Measurements from ENCODE around the gene TMEM31.
"Not testable (repeated sequence)": the region's sequence is repeated elsewhere in the genome, so short reads cannot be mapped to it uniquely, and the experiment has no call there.

TMEM31 gene

DNA sequence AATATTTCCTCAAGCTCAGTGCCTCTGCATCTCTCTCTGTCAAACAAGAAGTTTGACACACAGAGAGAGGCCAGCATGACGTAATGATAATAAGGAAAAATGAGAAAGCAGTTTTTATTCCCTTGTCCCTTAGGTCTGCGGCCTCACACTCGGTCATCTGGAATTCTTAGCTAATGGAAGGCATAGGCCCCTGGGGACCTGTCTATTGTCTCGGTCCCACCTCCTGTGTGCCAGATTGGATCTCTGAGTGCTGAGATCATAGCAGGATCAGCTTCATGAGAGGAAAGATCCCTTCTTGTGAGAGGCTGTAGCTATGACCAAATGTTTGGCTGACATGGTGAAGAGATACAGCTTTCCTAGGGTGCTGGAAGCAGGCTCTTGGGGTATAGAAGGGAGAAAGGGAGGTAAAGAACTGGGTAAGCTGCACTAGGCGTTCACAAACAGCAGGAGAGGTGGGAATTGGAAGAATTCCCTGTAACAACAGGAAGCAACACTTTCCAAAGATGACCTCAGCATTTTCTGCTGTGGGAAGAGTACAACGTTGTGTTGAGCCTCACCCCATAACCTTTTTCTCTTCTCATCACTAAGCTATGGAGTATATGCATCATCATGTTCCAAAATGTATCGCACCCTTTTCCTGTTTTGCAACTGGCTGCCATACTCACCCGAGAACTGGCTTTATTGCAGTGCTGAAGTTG lies 20.2 kb downstream of the TMEM31 start:
- H3K9me3 ChIP-seq (ENCODE audit: control insufficient read depth, low read length): no peaks in the 10 kb centered on the region
- no peak overlapping the region for H3K9ac ChIP-seq (ENCODE audit: low read length)
- no peaks in the 10 kb centered on the region for H3K27me3 ChIP-seq (ENCODE audit: control insufficient read depth, insufficient read depth, low read length)
- no peak overlapping the region for H3K4me3 ChIP-seq (ENCODE audit: low read length)
- no peaks in the 10 kb centered on the region for H3K4me1 ChIP-seq (ENCODE audit: control insufficient read depth, insufficient read depth, low read length)
- no peaks in the 10 kb centered on the region for H3K36me3 ChIP-seq (ENCODE audit: control insufficient read depth, insufficient read depth, low read length)

DNA sequence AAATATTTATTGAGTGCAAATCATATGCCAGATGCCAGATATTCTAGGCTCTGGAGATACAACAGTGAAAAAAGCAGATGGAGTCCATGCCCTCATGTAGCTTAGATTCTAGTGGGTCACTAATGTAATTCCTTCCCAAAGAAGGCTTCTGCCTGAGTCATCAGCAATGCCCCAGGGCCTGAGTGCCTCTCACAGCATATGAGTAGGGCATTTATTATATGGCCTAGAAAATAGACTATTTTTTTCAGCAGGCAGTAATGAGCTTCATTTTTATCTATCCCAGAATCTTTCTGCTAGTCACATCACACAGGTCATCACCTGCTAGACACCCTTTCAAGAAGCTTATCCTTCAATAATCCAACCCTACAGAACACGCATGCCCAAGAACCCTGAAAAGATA lies 22.3 kb downstream of the TMEM31 start:
- Histone ChIP-seq H3K9ac (ENCODE audit: low read length) (no peak overlapping the region), H3K27me3 (ENCODE audit: control insufficient read depth, insufficient read depth, low read length) (no peaks in the 10 kb centered on the region), H3K4me3 (ENCODE audit: low read length) (no peak overlapping the region), H3K4me1 (ENCODE audit: control insufficient read depth, insufficient read depth, low read length) (no peaks in the 10 kb centered on the region), H3K36me3 (ENCODE audit: control insufficient read depth, insufficient read depth, low read length) (no peaks in the 10 kb centered on the region), H3K9me3 (ENCODE audit: control insufficient read depth, low read length) (no peaks in the 10 kb centered on the region)

DNA sequence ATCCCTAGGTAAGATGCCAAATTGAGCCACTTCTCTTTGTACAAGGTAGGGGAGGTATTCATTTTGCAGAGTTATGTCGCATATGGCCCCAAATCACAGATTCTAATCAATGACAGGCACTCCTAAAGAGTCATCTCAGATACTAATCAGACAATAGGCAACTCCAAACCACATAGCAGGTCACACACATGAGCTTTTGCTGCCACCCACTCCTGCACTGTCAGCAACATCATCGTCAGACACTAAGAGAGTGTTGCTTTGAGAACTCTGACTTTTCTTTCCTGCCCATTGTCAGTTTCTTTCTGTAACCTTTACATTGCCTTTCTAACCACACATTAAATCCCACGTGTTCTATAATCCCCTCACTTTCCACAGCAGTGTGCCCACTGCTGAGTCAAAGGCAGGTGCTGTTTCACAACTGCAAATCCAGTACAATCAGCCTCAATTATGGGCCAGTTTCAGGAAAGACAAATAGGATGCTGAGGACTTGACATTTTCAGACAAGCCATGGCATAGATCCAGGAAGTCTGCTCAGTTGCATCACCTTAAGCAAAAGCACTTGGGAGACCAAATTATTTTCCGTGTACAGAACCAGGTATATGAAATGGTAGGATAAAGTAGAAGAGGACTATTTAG lies 23.5 kb downstream of the TMEM31 start:
- no peak overlapping the region for H3K4me3 ChIP-seq (ENCODE audit: low read length)
- no peaks in the 10 kb centered on the region for H3K4me1 ChIP-seq (ENCODE audit: control insufficient read depth, insufficient read depth, low read length)
- no peaks in the 10 kb centered on the region for H3K9me3 ChIP-seq (ENCODE audit: control insufficient read depth, low read length)
- H3K27me3 ChIP-seq (ENCODE audit: control insufficient read depth, insufficient read depth, low read length): no peaks in the 10 kb centered on the region
- H3K9ac ChIP-seq (ENCODE audit: low read length): no peak overlapping the region
- no peaks in the 10 kb centered on the region for H3K36me3 ChIP-seq (ENCODE audit: control insufficient read depth, insufficient read depth, low read length)

DNA sequence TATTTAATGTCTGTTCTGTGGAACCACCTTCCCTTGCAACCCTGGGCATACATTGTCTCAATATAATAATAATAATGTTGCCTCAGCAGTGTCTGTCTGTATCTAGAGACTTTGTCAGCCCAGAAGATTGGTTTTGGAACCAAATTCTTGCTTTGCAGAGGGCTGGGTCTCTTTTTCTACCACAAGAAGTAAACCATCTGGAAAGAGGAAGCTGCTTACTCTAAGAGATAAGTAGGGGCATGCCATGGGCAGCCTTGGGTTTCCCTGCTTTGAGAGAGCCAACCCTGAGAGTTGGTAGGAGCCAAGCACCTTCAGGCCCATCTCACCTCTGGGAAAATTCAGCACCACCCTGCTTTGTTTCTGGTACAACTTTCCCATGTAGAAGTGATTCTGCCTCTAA lies 27.0 kb downstream of the TMEM31 start:
- Histone ChIP-seq H3K4me1 (ENCODE audit: control insufficient read depth, insufficient read depth, low read length) (no peaks in the 10 kb centered on the region), H3K27me3 (ENCODE audit: control insufficient read depth, insufficient read depth, low read length) (no peaks in the 10 kb centered on the region), H3K9ac (ENCODE audit: low read length) (no peak overlapping the region), H3K36me3 (ENCODE audit: control insufficient read depth, insufficient read depth, low read length) (no peaks in the 10 kb centered on the region), H3K9me3 (ENCODE audit: control insufficient read depth, low read length) (no peaks in the 10 kb centered on the region), H3K4me3 (ENCODE audit: low read length) (no peak overlapping the region)

DNA sequence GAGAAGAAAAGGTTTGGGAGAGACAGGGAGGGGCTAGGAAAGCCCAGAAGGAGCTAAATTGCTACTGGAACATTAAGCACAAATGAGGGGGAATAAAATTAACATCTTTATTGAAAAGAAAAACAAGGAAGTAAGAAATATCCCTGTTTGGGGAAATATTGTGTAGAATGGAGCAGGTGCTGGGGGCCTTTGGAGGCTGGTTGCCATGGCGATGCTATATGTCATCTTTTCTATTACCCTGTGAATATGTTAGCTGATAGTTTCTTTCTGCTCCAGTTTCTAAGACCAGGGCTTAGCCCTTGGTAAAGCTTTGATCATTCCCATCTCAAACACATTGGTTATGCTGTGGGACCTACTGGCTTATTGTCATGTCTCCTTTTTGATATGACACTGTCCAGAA lies 28.7 kb downstream of the TMEM31 start:
- no peaks in the 10 kb centered on the region for H3K9me3 ChIP-seq (ENCODE audit: control insufficient read depth, low read length)
- H3K36me3 ChIP-seq (ENCODE audit: control insufficient read depth, insufficient read depth, low read length): no peaks in the 10 kb centered on the region
- no peak overlapping the region for H3K4me3 ChIP-seq (ENCODE audit: low read length)
- H3K9ac ChIP-seq (ENCODE audit: low read length): no peak overlapping the region
- no peaks in the 10 kb centered on the region for H3K4me1 ChIP-seq (ENCODE audit: control insufficient read depth, insufficient read depth, low read length)
- H3K27me3 ChIP-seq (ENCODE audit: control insufficient read depth, insufficient read depth, low read length): no peaks in the 10 kb centered on the region

DNA sequence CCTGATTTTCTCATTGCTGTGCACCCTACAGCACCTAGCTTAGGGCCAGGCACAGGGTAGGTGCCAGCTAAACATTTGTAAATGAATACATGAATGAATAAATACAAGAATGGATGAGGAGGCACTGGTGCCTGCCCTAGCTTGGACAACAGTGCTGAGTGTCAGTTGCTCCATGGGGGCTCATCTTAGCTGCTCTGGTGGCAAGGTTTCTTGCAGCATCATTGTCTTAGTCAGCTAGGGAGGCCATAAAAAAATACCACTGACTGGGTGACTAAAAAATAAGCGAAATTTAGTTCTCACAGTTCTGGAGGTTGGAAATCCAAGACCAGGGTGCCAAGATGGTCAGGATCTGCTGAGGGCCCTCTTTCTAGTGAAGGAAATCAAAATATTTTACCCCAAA lies 31.2 kb downstream of the TMEM31 start:
- Histone ChIP-seq H3K4me1 (ENCODE audit: control insufficient read depth, insufficient read depth, low read length) (no peaks in the 10 kb centered on the region), H3K9me3 (ENCODE audit: control insufficient read depth, low read length) (no peaks in the 10 kb centered on the region), H3K27me3 (ENCODE audit: control insufficient read depth, insufficient read depth, low read length) (no peaks in the 10 kb centered on the region), H3K9ac (ENCODE audit: low read length) (no peak overlapping the region), H3K36me3 (ENCODE audit: control insufficient read depth, insufficient read depth, low read length) (no peaks in the 10 kb centered on the region), H3K4me3 (ENCODE audit: low read length) (no peak overlapping the region)

DNA sequence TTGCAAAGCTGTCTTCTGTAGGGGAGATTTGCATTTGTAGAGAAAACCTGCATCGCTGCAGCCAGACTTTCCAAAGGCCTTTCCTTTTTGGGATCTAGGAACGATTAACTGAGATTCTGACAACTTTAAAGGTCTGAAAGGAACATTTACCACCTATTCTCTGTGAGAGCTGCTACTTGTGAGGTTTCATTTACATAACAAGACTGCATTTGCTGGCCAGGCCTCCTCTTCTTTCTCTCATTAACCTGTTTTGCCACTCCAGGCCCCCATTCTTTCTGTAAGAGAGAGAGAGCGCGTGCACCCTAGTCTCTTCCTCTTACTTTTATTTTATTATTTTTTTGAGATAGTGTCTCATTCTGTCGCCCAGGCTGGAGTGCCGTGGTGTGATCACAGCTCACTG lies 31.6 kb downstream of the TMEM31 start:
- Histone ChIP-seq H3K4me1 (ENCODE audit: control insufficient read depth, insufficient read depth, low read length) (no peaks in the 10 kb centered on the region), H3K4me3 (ENCODE audit: low read length) (no peak overlapping the region), H3K9me3 (ENCODE audit: control insufficient read depth, low read length) (no peaks in the 10 kb centered on the region), H3K36me3 (ENCODE audit: control insufficient read depth, insufficient read depth, low read length) (no peaks in the 10 kb centered on the region), H3K27me3 (ENCODE audit: control insufficient read depth, insufficient read depth, low read length) (no peaks in the 10 kb centered on the region), H3K9ac (ENCODE audit: low read length) (no peak overlapping the region)

DNA sequence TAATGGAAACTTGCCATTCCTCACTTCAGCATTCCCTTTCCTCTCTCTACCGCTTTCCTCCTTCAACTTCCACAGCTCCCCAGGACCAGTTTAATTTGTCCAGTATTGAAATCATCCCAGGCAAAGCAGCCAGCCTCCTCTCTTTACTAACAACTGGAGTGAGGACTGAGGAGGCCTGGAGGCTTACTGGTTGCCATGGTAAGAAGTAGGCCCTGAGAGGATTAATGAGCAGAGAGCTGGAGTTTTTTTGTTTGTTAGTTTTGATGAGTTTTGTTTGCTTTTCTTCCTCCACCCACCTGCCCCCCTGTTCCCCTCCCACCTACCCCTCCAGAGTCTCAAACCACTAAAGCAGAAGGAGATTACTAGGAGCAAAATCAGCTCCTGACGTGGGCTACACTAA lies 36.5 kb downstream of the TMEM31 start:
- Histone ChIP-seq H3K36me3 (ENCODE audit: control insufficient read depth, insufficient read depth, low read length) (no peaks in the 10 kb centered on the region), H3K9ac (ENCODE audit: low read length) (no peak overlapping the region), H3K27me3 (ENCODE audit: control insufficient read depth, insufficient read depth, low read length) (no peaks in the 10 kb centered on the region), H3K4me3 (ENCODE audit: low read length) (no peak overlapping the region), H3K4me1 (ENCODE audit: control insufficient read depth, insufficient read depth, low read length) (no peaks in the 10 kb centered on the region), H3K9me3 (ENCODE audit: control insufficient read depth, low read length) (no peaks in the 10 kb centered on the region)

DNA sequence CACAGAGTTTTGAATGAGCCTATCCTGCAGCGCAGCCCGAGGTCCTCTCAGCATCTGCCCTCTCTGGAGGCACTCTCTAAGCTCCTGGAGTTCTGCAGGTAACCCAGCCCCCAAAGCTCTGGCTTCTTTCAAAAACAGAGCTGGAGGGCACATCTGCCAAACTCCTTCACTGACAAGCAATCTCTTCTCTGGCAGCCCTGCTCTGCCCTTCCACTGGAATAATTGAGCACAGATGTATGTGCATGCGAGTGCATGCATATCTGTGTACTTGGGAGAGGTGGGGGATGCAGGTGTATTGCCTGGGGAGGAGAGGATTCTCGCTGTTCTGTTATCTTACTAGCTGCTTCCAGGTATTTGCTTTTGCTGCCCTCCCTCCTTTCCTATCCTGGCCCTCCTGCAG lies 43.7 kb downstream of the TMEM31 start:
- no peaks in the 10 kb centered on the region for H3K4me1 ChIP-seq (ENCODE audit: control insufficient read depth, insufficient read depth, low read length)
- no peaks in the 10 kb centered on the region for H3K9me3 ChIP-seq (ENCODE audit: control insufficient read depth, low read length)
- H3K9ac ChIP-seq (ENCODE audit: low read length): no peak overlapping the region
- H3K4me3 ChIP-seq (ENCODE audit: low read length): no peak overlapping the region
- H3K36me3 ChIP-seq (ENCODE audit: control insufficient read depth, insufficient read depth, low read length): no peaks in the 10 kb centered on the region
- no peaks in the 10 kb centered on the region for H3K27me3 ChIP-seq (ENCODE audit: control insufficient read depth, insufficient read depth, low read length)

DNA sequence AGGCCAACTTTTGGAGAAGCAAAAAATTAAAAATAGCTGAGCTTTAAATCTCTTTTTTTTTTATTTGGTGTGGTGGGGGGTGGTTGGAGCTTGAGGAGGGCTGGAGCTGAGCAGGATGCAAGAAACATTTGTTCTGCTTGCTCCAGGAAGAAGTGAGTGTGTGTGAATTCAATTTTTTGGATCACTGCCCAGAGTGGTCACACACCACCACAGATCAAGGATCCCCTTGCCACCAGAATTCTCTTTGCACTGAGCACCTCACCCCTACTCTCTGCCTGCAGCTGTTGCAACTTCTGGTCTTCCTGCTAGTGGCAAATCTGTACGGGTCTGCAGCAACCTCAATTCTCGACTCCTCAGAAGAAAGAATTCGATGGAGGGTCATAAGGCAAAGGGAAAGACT lies 46.0 kb downstream of the TMEM31 start:
- Histone ChIP-seq H3K4me1 (ENCODE audit: control insufficient read depth, insufficient read depth, low read length) (no peaks in the 10 kb centered on the region), H3K27me3 (ENCODE audit: control insufficient read depth, insufficient read depth, low read length) (no peaks in the 10 kb centered on the region)

DNA sequence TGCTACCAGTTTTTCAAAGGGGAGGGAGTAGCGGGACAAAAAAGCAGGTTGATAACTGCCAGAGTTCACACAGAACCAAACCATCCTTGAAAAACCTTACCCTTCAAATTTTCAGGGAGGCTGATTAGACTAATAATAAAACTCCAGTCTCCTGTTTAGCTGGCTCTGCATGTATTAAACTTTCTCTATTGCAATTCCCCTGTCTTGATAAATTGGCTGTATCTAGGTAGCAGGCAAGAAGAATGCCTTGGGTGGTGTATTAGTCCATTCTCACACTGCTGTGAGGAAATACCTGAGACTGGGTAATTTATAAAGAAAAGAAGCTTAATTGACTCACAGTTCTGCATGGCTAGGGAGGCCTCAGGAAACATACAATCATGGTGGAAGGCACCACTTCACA lies 47.8 kb downstream of the TMEM31 start:
- H3K4me1 ChIP-seq (ENCODE audit: control insufficient read depth, insufficient read depth, low read length): no peaks in the 10 kb centered on the region
- H3K9me3 ChIP-seq (ENCODE audit: control insufficient read depth, low read length): no peaks in the 10 kb centered on the region
- no peak overlapping the region for H3K4me3 ChIP-seq (ENCODE audit: low read length)
- H3K27me3 ChIP-seq (ENCODE audit: control insufficient read depth, insufficient read depth, low read length): no peaks in the 10 kb centered on the region
- no peaks in the 10 kb centered on the region for H3K36me3 ChIP-seq (ENCODE audit: control insufficient read depth, insufficient read depth, low read length)
- no peak overlapping the region for H3K9ac ChIP-seq (ENCODE audit: low read length)

More for the DNA sequence above, 46.0 kb downstream of the TMEM31 start:
- Histone ChIP-seq H3K4me3 (ENCODE audit: low read length) (no peak overlapping the region), H3K9me3 (ENCODE audit: control insufficient read depth, low read length) (no peaks in the 10 kb centered on the region), H3K9ac (ENCODE audit: low read length) (no peak overlapping the region), H3K36me3 (ENCODE audit: control insufficient read depth, insufficient read depth, low read length) (no peaks in the 10 kb centered on the region)

DNA sequence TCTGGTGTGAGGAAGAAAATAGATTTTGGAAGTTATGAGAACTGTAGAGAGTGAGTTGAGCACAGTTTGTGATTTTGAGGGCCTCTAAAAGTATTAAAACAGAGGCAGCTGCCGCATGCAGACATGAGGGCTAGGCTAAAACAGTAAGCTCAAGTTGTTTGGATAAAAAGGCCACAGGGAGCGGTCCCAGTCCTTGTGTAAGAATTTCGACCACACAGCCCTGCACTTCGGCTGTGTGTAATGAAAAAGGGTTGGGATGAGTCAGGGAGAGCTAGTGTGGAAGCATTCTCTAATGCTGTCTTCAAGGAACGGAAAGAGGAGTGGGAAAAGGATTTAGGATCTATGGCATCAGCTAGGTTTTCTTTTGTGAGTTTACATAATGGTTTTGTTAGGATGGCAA lies 52.8 kb downstream of the TMEM31 start:
- H3K36me3 ChIP-seq (ENCODE audit: control insufficient read depth, insufficient read depth, low read length); H3K9me3 ChIP-seq (ENCODE audit: control insufficient read depth, low read length); H3K9ac ChIP-seq (ENCODE audit: low read length): not testable (repeated sequence)

More for the DNA sequence above, 52.8 kb downstream of the TMEM31 start:
- not testable (repeated sequence) for H3K4me1 ChIP-seq (ENCODE audit: control insufficient read depth, insufficient read depth, low read length); H3K27me3 ChIP-seq (ENCODE audit: control insufficient read depth, insufficient read depth, low read length); H3K4me3 ChIP-seq (ENCODE audit: low read length)

Measured in mucosa of stomach (tissue), 1 donor.